ENCODE results near the gene BBOF1. TPM values are rescaled to one million over a fixed set of nuclear protein-coding genes. Genes with fewer than 3 reads are reported as not detected.
A peak's percentile ranks its signal among the peaks of the same experiment; 100 is the strongest.
"Not testable (repeated sequence)": the region's sequence is repeated elsewhere in the genome, so short reads cannot be mapped to it uniquely, and the experiment has no call there.

The BBOF1 gene
- total and polyA plus RNA-seq, 9 donors, result 5.7 to 8.6 (median 6.4) TPM

DNA sequence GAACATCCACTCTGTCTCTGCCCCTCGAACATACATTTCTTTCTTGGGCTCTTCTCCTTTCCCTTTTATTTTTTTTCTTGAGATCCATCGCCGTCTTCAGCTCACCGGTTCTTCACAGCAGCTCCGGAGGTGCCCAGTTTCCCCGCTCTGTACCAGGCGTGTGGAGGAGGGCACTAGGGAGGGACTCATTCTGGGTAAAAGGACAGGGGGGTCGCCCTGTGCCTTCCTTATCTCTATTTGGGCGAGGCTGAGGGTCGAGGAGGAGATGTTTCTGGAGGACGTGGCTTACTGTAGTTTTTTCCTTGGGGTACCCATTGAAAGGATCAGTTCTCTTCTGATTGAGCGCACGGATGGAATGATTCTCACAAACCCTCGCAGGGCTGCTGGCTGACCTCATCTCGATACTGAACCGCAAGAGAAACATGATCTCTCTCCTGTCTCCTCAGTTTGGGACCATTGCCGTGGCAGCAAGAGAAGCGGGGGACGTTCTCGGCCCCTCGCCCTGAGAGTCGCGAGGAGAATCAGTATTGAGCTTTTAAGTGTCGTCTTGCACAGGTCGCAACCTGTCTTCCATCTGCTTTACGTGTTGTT is 66.0 kb downstream of the BBOF1 start:
- H3K27me3 ChIP-seq (ENCODE audit: control insufficient read depth, insufficient read depth, low read length), result no peaks in the 10 kb centered on the region
- H3K36me3 ChIP-seq (ENCODE audit: control insufficient read depth, insufficient read depth, low read length), result no peaks in the 10 kb centered on the region
- no peak for DNase-seq
- peak overlapping the region; percentile 95 for H3K4me3 ChIP-seq (ENCODE audit: low read length)
- 0% methylated on average over 19 of the region's 26 CpGs for WGBS (ENCODE audit: insufficient coverage)
- H3K27ac ChIP-seq (ENCODE audit: low read length), result peak overlapping the region; percentile 82
- H3K4me1 ChIP-seq (ENCODE audit: control insufficient read depth, insufficient read depth, low read length), result peaks cover 9% of the 10 kb centered on the region
- no peaks in the 10 kb centered on the region for H3K9me3 ChIP-seq (replicated peaks; ENCODE audit: control insufficient read depth, low read depth, low read length)

DNA sequence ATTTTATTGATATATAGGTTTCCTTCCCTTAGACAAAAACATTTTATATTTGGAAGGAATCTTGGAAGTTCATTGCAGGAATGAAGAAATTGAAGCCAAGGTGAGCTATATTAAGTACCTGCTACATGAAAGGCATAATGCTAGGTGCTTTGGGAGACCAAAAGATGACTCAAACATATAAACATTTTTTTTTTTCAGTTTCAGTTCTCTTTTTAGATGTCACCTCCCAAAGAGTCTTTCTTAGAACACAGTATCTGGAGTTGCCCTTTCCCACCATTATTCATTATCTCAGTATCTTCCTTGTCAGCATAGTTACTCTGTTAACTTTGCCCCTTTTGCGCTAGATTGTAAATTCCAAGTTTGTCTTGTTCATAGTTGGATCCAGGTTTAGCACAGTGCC is 66.7 kb downstream of the BBOF1 start:
- DNase-seq, result no peak
- Histone ChIP-seq H3K4me1 (ENCODE audit: control insufficient read depth, insufficient read depth, low read length) (peaks cover 9% of the 10 kb centered on the region), H3K27me3 (ENCODE audit: control insufficient read depth, insufficient read depth, low read length) (no peaks in the 10 kb centered on the region), H3K36me3 (ENCODE audit: control insufficient read depth, insufficient read depth, low read length) (no peaks in the 10 kb centered on the region), H3K4me3 (ENCODE audit: low read length) (peak overlapping the region; percentile 95), H3K27ac (ENCODE audit: low read length) (no peak overlapping the region), H3K9me3 (replicated peaks; ENCODE audit: control insufficient read depth, low read depth, low read length) (no peaks in the 10 kb centered on the region)
- no CpG with 5 or more reads among the region's 1 CpG for WGBS (ENCODE audit: insufficient coverage)

DNA sequence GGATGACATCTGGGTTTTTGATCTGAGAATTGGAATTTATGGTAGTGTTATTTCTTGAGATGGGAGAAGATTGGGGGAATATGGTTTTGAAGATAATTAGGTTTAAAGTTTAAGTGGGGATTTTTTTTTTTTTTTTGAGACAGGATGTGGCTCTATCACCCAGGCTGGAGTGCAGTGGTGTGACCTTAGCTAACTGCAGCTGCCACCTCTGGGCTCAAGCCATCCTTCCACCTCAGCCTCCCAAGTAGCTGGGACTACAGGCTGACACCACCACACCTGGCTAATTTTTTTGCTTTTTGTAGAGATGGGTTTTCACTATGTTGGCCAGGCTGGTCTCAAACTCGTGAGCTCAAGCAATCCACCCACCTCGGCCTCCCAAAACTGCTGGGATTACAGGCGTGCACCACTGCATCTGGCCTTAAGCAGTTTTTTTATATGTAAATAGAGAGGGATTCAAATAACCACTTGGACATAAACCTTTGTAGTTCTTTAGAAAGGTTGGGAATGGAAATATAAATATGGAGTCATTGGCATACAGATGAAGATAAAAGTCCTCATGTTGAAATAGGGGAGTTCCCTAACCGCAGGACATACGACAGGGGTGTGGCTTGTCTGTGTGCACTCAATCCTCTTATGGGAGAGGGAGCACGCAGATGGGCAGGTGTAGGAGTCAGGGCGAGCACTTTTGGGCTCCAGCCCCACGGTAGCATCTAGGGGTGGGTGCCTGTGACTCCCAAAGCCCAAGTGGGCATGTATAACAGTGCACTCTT is 70.3 kb downstream of the BBOF1 start:
- WGBS (ENCODE audit: insufficient coverage), result 95% methylated on average over 5 of the region's 8 CpGs
- Histone ChIP-seq H3K27ac (ENCODE audit: low read length) (no peak overlapping the region), H3K27me3 (ENCODE audit: control insufficient read depth, insufficient read depth, low read length) (no peaks in the 10 kb centered on the region), H3K4me3 (ENCODE audit: low read length) (no peak overlapping the region), H3K36me3 (ENCODE audit: control insufficient read depth, insufficient read depth, low read length) (peaks cover 9% of the 10 kb centered on the region), H3K4me1 (ENCODE audit: control insufficient read depth, insufficient read depth, low read length) (no peaks in the 10 kb centered on the region), H3K9me3 (replicated peaks; ENCODE audit: control insufficient read depth, low read depth, low read length) (no peaks in the 10 kb centered on the region)
- no peak for DNase-seq

DNA sequence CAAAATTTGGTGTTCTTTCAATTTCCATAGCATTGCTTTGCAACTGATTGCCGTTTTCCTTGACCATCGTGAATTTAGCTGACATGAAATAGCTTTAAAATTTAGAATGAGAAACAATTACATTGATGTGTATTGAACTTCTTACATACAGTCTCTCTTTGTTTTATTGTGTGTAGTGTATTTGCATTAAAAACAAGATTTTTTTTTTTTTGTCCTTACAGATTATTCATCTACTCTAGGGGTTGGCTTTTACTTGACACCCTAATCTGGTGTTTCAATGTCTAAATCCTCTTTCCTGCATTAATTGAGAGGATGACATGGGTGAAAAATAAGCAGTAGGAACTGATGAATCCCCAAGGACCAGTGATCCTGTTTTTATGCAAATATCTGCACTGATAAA is 86.2 kb downstream of the BBOF1 start:
- Histone ChIP-seq H3K4me3 (ENCODE audit: low read length) (no peak overlapping the region), H3K27ac (ENCODE audit: low read length) (no peak overlapping the region), H3K36me3 (ENCODE audit: control insufficient read depth, insufficient read depth, low read length) (peaks cover 10% of the 10 kb centered on the region), H3K9me3 (replicated peaks; ENCODE audit: control insufficient read depth, low read depth, low read length) (no peaks in the 10 kb centered on the region), H3K27me3 (ENCODE audit: control insufficient read depth, insufficient read depth, low read length) (no peaks in the 10 kb centered on the region), H3K4me1 (ENCODE audit: control insufficient read depth, insufficient read depth, low read length) (no peaks in the 10 kb centered on the region)
- WGBS (ENCODE audit: insufficient coverage), result no CpG with 5 or more reads among the region's 2 CpGs
- no peak for DNase-seq

DNA sequence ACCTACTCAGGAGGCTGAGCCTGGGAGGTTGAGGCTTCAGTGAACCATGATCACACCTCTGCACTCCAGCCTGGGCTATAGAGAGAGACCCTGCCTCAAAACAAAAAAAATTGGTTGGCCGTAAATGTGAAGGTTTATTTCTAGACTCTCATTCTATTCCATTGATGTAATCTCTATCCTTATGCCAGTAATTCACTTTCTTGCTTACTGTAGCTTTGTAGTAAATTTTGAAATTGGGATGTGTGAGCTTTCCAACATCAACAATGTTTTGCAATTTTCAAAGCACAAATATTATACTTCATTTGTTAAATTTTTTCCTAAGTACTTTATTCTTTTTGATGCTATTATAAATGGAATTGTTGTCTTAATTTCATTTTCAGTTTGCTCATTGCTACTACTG is 90.2 kb downstream of the BBOF1 start:
- WGBS (ENCODE audit: insufficient coverage), result no CpG with 5 or more reads among the region's 1 CpG
- Histone ChIP-seq H3K9me3 (replicated peaks; ENCODE audit: control insufficient read depth, low read depth, low read length) (no peaks in the 10 kb centered on the region), H3K4me3 (ENCODE audit: low read length) (no peak overlapping the region)

DNA sequence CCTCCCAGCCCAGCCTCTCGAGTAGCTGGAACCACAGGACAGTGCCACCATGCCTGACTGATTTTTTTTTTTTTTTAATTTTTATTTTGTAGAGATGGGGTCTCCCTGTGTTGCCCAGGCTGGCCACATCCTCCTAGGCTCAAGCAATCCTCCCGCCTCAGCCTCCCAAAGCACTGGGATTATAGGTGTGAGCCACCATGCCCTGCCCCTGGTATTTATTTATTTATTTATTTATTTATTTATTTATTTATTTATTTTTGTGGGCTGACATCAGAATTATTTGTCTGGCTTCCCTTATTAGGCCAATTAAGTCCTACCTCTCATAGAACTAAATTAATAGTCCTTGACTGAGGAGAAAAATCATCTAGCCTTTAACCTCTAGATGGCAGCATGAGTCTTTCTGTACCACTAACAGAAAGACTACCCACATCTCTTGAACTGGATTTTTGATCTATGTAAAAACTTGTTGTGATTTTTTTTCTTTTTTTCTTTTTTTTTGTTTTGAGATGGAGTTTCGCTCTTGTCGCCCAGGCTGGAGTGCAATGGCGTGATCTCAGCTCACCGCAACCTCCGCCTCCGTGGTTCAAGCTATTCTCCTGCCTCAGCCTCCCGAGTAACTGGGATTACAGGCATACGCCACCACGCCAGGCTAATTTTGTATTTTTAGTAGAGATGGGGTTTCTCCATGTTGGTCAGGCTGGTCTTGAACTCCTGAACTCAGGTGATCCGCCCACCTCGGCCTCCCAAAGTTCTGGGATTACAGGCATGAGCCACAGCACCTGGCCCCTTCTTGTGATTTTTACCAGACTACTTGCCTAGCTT is 92.5 kb downstream of the BBOF1 start:
- not testable (repeated sequence) for H3K4me3 ChIP-seq (ENCODE audit: low read length); H3K9me3 ChIP-seq (replicated peaks; ENCODE audit: control insufficient read depth, low read depth, low read length); H3K27ac ChIP-seq (ENCODE audit: low read length); H3K36me3 ChIP-seq (ENCODE audit: control insufficient read depth, insufficient read depth, low read length); H3K27me3 ChIP-seq (ENCODE audit: control insufficient read depth, insufficient read depth, low read length); H3K4me1 ChIP-seq (ENCODE audit: control insufficient read depth, insufficient read depth, low read length)
- DNase-seq, result peak; percentile 69
- WGBS (ENCODE audit: insufficient coverage), result 86% methylated on average over 2 of the region's 13 CpGs

More for the DNA sequence above, 90.2 kb downstream of the BBOF1 start:
- H3K27me3 ChIP-seq (ENCODE audit: control insufficient read depth, insufficient read depth, low read length), result no peaks in the 10 kb centered on the region
- no peak for DNase-seq
- H3K4me1 ChIP-seq (ENCODE audit: control insufficient read depth, insufficient read depth, low read length), result no peaks in the 10 kb centered on the region
- peaks cover 9% of the 10 kb centered on the region for H3K36me3 ChIP-seq (ENCODE audit: control insufficient read depth, insufficient read depth, low read length)
- H3K27ac ChIP-seq (ENCODE audit: low read length), result no peak overlapping the region

Other genes starting within 250 kb of the BBOF1 start
- gene PTGR2, start 167.5 kb upstream of the BBOF1 start, total RNA-seq, result 8.4 TPM
- gene PTGR2, start 167.5 kb upstream of the BBOF1 start, polyA plus RNA-seq (ENCODE audit: insufficient read depth in 1 of 8, insufficient read length in 8 of 8, low replicate concordance in 1 of 8), result 10 to 100 TPM in 2 of 8 donors, 1 to 10 TPM in 6; 5.7 to 10.9 (median 6.9) TPM
- gene ZNF410, start 132.5 kb upstream of the BBOF1 start, total RNA-seq, result 41.5 TPM
- gene ZNF410, start 132.5 kb upstream of the BBOF1 start, polyA plus RNA-seq (ENCODE audit: insufficient read depth in 1 of 8, insufficient read length in 8 of 8, low replicate concordance in 1 of 8), result 10 to 100 TPM; 26.4 to 37.9 (median 31.0) TPM
- 6.6 TPM for gene FAM161B, start 69.3 kb upstream of the BBOF1 start, total RNA-seq
- gene FAM161B, start 69.3 kb upstream of the BBOF1 start, polyA plus RNA-seq (ENCODE audit: insufficient read depth in 1 of 8, insufficient read length in 8 of 8, low replicate concordance in 1 of 8), result 1 to 10 TPM; 6.2 to 8.2 (median 7.1) TPM
- gene COQ6, start 69.0 kb upstream of the BBOF1 start, total RNA-seq, result 36.8 TPM
- gene COQ6, start 69.0 kb upstream of the BBOF1 start, polyA plus RNA-seq (ENCODE audit: insufficient read depth in 1 of 8, insufficient read length in 8 of 8, low replicate concordance in 1 of 8), result 10 to 100 TPM; 26.9 to 47.5 (median 39.5) TPM
- gene ENTPD5, start 61 bp upstream of the BBOF1 start, total RNA-seq, result 10.4 TPM
- 10 to 100 TPM; 11.2 to 15.3 (median 13.9) TPM for gene ENTPD5, start 61 bp upstream of the BBOF1 start, polyA plus RNA-seq (ENCODE audit: insufficient read depth in 1 of 8, insufficient read length in 8 of 8, low replicate concordance in 1 of 8)
- 17.3 TPM for gene ALDH6A1, start 65.1 kb downstream of the BBOF1 start, total RNA-seq
- 10 to 100 TPM in 7 of 8 donors, 1 to 10 TPM in 1; 7.2 to 16.8 (median 12.6) TPM for gene ALDH6A1, start 65.1 kb downstream of the BBOF1 start, polyA plus RNA-seq (ENCODE audit: insufficient read depth in 1 of 8, insufficient read length in 8 of 8, low replicate concordance in 1 of 8)
- 7.9 TPM for gene LIN52, start 65.6 kb downstream of the BBOF1 start, total RNA-seq
- 10 to 100 TPM in 7 of 8 donors, 1 to 10 TPM in 1; 10.0 to 13.5 (median 10.4) TPM for gene LIN52, start 65.6 kb downstream of the BBOF1 start, polyA plus RNA-seq (ENCODE audit: insufficient read depth in 1 of 8, insufficient read length in 8 of 8, low replicate concordance in 1 of 8)
- gene VSX2, start 220.1 kb downstream of the BBOF1 start, total RNA-seq, result not detected
- not detected for gene VSX2, start 220.1 kb downstream of the BBOF1 start, polyA plus RNA-seq (ENCODE audit: insufficient read depth in 1 of 8, insufficient read length in 8 of 8, low replicate concordance in 1 of 8)

All from muscle of leg (tissue), 11 donors.